Kidney (tissue), 14 donors: ENCODE results near the gene ALKBH3. TPM values are rescaled to one million over a fixed set of nuclear protein-coding genes. Genes with fewer than 3 reads are reported as not detected.

Experiments
- DNase-seq, 5 donors: peaks; one replicate each; pipeline ENCODE4 v3.0.0-alpha.2; 2013 to 2020
- FAIRE-seq: peaks from 2 replicates; lab custom pipeline; 2012; peaks lifted over from hg19 to GRCh38; lab: Jason Lieb, UNC
- H3K27ac ChIP-seq, 2 donors: one replicate each; pipeline ENCODE4 v1.7.0; 2013; ENCODE audit warnings: low read depth in 2 of 2, low read length in 2 of 2, inconsistent platforms in 1 of 2
- H3K27me3 ChIP-seq: one replicate; pipeline ENCODE4 v1.7.1; 2013; ENCODE audit warnings: low read length, inconsistent platforms; ENCODE audit not compliant: control insufficient read depth, insufficient read depth
- H3K36me3 ChIP-seq, 3 donors: one replicate each; pipeline versions ENCODE4 v1.7.0 to v1.7.1; 2013; ENCODE audit warnings: low read length in 3 of 3, control low read depth in 1 of 3, inconsistent platforms in 1 of 3; ENCODE audit not compliant: insufficient read depth in 3 of 3, control insufficient read depth in 2 of 3
- H3K4me1 ChIP-seq, 3 donors: one replicate each; pipeline versions ENCODE4 v1.7.0 to v1.7.1; 2013; ENCODE audit warnings: low read length in 3 of 3, inconsistent platforms in 1 of 3, low read depth in 1 of 3; ENCODE audit not compliant: control insufficient read depth in 2 of 3, insufficient read depth in 2 of 3
- H3K4me3 ChIP-seq, 3 donors: one replicate each; pipeline versions ENCODE4 v1.7.0 to v1.8.1; 2013; ENCODE audit warnings: low read length in 3 of 3, control low read depth in 1 of 3, inconsistent platforms in 1 of 3
- H3K9ac ChIP-seq, 3 donors: one replicate each; pipeline versions ENCODE4 v1.7.0 to v1.7.1; 2013; ENCODE audit warnings: low read length in 3 of 3, control low read depth in 1 of 3, inconsistent platforms in 1 of 3
- H3K9me3 ChIP-seq, 3 donors: one replicate each; pipeline versions ENCODE4 v1.7.0 to v1.7.1; 2013; ENCODE audit warnings: low read length in 3 of 3, control low read depth in 1 of 3, inconsistent platforms in 1 of 3; ENCODE audit not compliant: control insufficient read depth in 2 of 3, insufficient read depth in 1 of 3
- intact Hi-C: fragments of 100-400 bp; cut with DNase I; formaldehyde crosslinking; loops from one replicate; pipeline ENCODE4 v1.11.1; 2022
- polyA plus RNA-seq: library from polyadenylated mRNA; stranded (reverse); fragments of 350-450 nt; fragmentation: Illumina TruSeq; extraction: RNeasy Lipid Tissue Mini Kit (QIAGEN cat#74804); gene quantifications from one replicate; pipeline ENCODE4 v1.2.3, GENCODE V29; 2014; ENCODE audit warnings: low read depth, low replicate concordance; ENCODE audit not compliant: insufficient read depth
- total RNA-seq: library from RNA; stranded (reverse); fragmentation: NEBNext Ultra II Directional; extraction: Animal tissue kit (Norgen Biotek cat#: 25700); gene quantifications from one replicate; pipeline ENCODE4 v1.2.1, GENCODE V29; 2021
- TF ChIP-seq, protein P1 (sequence below): IDR thresholded peaks from 3 replicates; pipeline ENCODE4 v1.5.1; 2012; ENCODE audit warnings: mild to moderate bottlenecking, moderate library complexity, borderline replicate concordance; ENCODE audit not compliant: insufficient read depth; ENCODE audit errors: extremely low read depth
- donor health status: control.
- donor health status: control.
- donor health status: control.
- donor health status: control.
- donor health status: control.
- donor health status: DM: yes; HTN: yes; CAD: no.
- donor health status: Normal renal cell carcinoma (clear cell type).

ALKBH3 gene
- total and polyA plus RNA-seq, 2 donors from 2014 or later, result 23.8 to 49.0 TPM

DNA sequence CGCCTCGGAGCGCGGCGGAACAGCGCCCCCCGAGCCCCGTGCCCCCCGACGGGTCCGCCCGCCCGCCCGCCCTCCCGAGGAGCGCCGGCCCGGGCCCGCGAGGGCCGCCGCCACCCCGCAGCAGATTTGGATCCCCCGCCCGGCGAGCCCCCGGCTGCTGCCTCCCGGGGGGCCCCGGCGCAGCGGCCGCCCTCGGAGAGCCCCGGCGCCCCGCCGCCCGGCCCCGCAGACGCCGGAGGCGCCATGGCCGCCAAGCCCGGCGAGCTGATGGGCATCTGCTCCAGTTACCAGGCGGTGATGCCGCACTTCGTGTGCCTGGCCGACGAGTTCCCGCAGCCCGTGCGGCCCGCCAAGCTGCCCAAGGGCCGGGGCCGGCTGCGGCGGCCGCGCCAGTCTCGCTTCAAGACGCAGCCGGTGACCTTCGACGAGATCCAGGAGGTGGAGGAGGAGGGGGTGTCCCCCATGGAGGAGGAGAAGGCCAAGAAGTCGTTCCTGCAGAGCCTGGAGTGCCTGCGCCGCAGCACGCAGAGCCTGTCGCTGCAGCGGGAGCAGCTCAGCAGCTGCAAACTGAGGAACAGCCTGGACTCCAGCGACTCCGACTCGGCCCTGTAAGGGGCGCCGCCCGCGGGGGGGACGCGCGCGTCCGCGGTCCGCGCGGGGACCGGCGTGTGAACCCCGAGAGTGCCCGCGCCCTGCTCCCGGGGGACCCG lies 62.2 kb downstream of the ALKBH3 start:
- H3K4me3 ChIP-seq, result peak overlapping the region; percentile 62 to 74 (median 64)
- TF ChIP-seq, protein P1, sequence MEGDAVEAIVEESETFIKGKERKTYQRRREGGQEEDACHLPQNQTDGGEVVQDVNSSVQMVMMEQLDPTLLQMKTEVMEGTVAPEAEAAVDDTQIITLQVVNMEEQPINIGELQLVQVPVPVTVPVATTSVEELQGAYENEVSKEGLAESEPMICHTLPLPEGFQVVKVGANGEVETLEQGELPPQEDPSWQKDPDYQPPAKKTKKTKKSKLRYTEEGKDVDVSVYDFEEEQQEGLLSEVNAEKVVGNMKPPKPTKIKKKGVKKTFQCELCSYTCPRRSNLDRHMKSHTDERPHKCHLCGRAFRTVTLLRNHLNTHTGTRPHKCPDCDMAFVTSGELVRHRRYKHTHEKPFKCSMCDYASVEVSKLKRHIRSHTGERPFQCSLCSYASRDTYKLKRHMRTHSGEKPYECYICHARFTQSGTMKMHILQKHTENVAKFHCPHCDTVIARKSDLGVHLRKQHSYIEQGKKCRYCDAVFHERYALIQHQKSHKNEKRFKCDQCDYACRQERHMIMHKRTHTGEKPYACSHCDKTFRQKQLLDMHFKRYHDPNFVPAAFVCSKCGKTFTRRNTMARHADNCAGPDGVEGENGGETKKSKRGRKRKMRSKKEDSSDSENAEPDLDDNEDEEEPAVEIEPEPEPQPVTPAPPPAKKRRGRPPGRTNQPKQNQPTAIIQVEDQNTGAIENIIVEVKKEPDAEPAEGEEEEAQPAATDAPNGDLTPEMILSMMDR, result no peak
- H3K9me3 ChIP-seq, result no peaks in the 10 kb centered on the region
- intact Hi-C loops, result loop anchor here (10.0 kb wide), 1 partner anchor 92 kb away; no protein-coding TSS in a partner anchor
- peak overlapping the region; percentile 90 to 94 for H3K27ac ChIP-seq
- peak overlapping the region; percentile 36 to 85 (median 70) for H3K9ac ChIP-seq
- H3K36me3 ChIP-seq, result no peaks in the 10 kb centered on the region
- FAIRE-seq (no peak), DNase-seq (peak in 4 of 5 donors; percentile 60 to 75 (median 66))
- H3K4me1 ChIP-seq, result peaks cover 0 to 12% (median 0%) of the 10 kb centered on the region in 3 donors
- H3K27me3 ChIP-seq, result peaks cover 13% of the 10 kb centered on the region

DNA sequence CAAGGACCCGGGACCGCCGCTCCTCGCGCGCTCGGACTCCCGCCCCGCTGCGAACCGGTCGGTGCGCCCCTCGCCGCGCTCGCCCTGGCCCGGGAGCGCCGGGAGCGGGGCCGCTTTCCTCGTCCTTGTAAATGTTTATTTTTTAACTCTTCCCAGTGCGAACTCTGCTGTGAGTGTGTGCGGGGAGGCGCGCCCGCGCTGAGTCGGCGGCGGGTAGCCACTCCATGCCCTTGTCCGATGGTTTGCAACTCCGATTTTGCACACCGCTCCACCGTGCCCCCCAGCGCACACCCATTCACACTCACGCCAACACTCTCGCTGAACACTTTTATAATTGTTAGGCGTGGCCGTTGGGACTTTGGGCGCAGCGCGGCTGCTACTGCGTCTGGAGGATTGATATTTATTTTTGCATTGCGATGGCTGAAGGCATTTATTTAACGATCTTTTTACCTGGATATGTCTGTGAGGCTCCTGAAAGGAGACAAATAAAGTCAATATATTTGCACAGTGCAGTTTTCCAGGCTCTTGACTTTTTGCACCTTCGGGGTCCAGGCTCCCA lies 62.8 kb downstream of the ALKBH3 start:
- no peak for FAIRE-seq
- peaks cover 13% of the 10 kb centered on the region for H3K27me3 ChIP-seq

DNA sequence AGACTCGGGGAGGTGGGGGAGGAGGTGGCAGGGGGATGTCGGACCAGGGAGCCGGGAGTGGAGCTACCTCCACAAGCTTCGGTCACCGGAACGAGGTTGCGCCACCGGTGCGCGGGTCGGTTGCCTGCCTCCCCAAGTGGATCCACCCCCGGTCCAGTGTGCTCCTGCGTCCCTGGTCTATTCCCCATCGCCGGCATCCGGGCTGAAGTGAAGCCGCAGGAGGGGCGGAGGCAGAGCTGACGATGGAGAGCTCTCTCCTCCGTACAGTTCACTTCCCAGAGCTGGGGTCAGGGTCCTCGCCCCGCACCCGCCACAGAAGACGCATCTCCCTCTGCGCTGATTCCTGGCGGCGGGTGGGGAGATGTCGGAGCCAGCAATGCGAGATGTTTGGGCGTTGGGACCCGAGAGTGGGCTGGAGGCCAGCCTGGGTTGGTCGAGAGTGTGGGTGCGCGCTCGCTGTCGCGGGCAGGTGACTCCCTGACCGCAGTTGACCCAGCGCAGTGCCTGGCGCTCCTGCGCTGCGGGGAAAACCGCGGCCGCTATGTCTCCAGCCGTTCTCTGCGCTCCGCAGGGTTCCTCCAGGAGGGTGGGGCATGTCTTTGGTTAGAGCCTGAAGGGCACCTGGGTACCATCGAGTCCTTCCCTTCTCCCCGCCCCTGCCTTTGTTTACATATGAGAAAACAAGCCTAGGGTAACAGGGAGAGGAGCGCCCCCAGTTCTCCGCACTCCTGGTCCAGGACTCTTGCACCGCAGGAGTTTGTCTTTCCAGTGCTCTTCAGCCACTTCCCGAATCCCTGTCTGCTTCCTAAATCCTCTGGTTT lies 63.5 kb downstream of the ALKBH3 start:
- TF ChIP-seq, protein P1, result no peak
- intact Hi-C loops, result loop anchor here (10.0 kb wide), 1 partner anchor 91 kb away; no protein-coding TSS in a partner anchor
- peaks cover 0 to 12% (median 0%) of the 10 kb centered on the region in 3 donors for H3K4me1 ChIP-seq
- FAIRE-seq, result no peak
- H3K36me3 ChIP-seq, result no peaks in the 10 kb centered on the region
- H3K4me3 ChIP-seq, result peak overlapping the region; percentile 61 to 74 (median 64)
- peak overlapping the region; percentile 90 to 94 for H3K27ac ChIP-seq
- peaks cover 13% of the 10 kb centered on the region for H3K27me3 ChIP-seq
- H3K9ac ChIP-seq, result peak overlapping the region in 2 of 3 donors; percentile 70 to 73
- H3K9me3 ChIP-seq, result no peaks in the 10 kb centered on the region
- DNase-seq, result peak in 1 of 5 donors; percentile 61

More for the DNA sequence above, 62.8 kb downstream of the ALKBH3 start:
- intact Hi-C loops, result loop anchor here (10.0 kb wide), 1 partner anchor 91 kb away; no protein-coding TSS in a partner anchor
- H3K9ac ChIP-seq, result peak overlapping the region; percentile 27 to 73 (median 70)
- H3K9me3 ChIP-seq, result no peaks in the 10 kb centered on the region
- DNase-seq, result peak in 2 of 5 donors; percentile 33 to 60
- H3K4me3 ChIP-seq, result peak overlapping the region; percentile 61 to 74 (median 64)
- H3K27ac ChIP-seq, result peak overlapping the region; percentile 90 to 94
- TF ChIP-seq, protein P1, result no peak
- H3K4me1 ChIP-seq, result peaks cover 0 to 12% (median 0%) of the 10 kb centered on the region in 3 donors
- H3K36me3 ChIP-seq, result no peaks in the 10 kb centered on the region
